Central memory CD8-positive, alpha-beta T cell (primary cell): ENCODE measurements around the gene EPS8L1.

ENCODE experiments used
- ATAC-seq: fragments of 150-1000 bp; cut with Tn5 transposase; replicated peaks from 2 replicates; pipeline ENCODE4 v1.10.0; 2022; ENCODE audit warnings: mild to moderate bottlenecking, moderate FRiP score, moderate number of reproducible peaks; ENCODE audit not compliant: poor library complexity, severe bottlenecking; ENCODE audit errors: extremely low read depth
- DNase-seq, 2 donors: peaks; one replicate each; pipeline ENCODE4 v3.0.0; 2021; ENCODE audit warnings: low spot score in 2 of 2
- H3K27ac Mint-ChIP-seq: one replicate; pipeline ENCODE4 v1.8.0; 2022; ENCODE audit warnings: low read depth, mild to moderate bottlenecking, moderate library complexity, mixed read lengths
- H3K27me3 Mint-ChIP-seq: one replicate; pipeline ENCODE4 v1.8.0; 2022; ENCODE audit warnings: mixed read lengths
- H3K36me3 Mint-ChIP-seq: one replicate; pipeline ENCODE4 v1.8.0; 2022; ENCODE audit warnings: mild to moderate bottlenecking, moderate library complexity, mixed read lengths; ENCODE audit not compliant: insufficient read depth
- H3K4me1 Mint-ChIP-seq: one replicate; pipeline ENCODE4 v1.8.0; 2022; ENCODE audit warnings: mixed read lengths
- H3K4me3 Mint-ChIP-seq: one replicate; pipeline ENCODE4 v1.8.0; 2022; ENCODE audit warnings: mild to moderate bottlenecking, moderate library complexity, mixed read lengths
- H3K9me3 Mint-ChIP-seq: one replicate; pipeline ENCODE4 v1.8.0; 2022; ENCODE audit warnings: mixed read lengths

EPS8L1 gene

DNA sequence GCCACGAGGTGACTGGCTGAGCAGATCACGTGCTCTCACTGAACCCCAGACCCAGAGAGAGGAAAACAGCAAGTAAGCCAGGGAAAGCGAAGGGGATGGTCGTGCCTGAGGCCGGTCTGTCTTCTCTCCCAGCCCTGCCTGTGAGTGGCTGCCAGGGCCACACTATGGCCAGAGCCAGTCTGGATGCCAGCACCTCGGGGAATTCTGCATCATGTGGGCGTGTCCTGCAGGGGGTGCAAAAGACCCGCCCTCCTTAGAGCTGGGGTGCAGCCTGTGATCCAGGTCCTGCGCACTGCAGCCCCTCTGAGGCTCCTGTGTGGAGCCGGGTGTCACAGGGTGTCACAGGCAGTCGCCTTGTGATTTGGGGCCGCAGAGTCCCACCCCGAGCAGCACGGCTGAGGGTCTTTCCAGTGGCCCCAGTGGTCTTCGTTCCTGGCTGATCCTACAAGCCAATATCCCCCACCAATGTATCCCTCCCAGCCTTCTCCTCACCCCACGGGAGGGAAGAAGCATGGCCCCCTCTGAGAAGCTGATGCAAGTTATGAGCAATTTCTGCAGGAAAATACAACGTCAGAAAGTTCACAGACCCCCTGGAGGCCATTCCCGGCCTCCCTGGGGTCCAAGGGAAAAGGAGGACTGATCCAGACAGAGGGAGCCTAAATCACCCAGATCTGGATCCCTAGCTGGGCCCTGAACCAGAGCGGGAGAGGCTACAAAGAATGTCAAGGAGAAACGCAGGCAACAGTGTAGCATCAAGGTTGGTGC, 34.0 kb downstream of the EPS8L1 start:
- Mint-ChIP-seq H3K4me1 (peaks cover 21% of the 10 kb centered on the region), H3K36me3 (peaks cover 16% of the 10 kb centered on the region), H3K4me3 (no peak overlapping the region), H3K9me3 (no peaks in the 10 kb centered on the region), H3K27ac (peak overlapping the region; percentile 85), H3K27me3 (no peaks in the 10 kb centered on the region)
- ATAC-seq = no peak
- DNase-seq = no peak

DNA sequence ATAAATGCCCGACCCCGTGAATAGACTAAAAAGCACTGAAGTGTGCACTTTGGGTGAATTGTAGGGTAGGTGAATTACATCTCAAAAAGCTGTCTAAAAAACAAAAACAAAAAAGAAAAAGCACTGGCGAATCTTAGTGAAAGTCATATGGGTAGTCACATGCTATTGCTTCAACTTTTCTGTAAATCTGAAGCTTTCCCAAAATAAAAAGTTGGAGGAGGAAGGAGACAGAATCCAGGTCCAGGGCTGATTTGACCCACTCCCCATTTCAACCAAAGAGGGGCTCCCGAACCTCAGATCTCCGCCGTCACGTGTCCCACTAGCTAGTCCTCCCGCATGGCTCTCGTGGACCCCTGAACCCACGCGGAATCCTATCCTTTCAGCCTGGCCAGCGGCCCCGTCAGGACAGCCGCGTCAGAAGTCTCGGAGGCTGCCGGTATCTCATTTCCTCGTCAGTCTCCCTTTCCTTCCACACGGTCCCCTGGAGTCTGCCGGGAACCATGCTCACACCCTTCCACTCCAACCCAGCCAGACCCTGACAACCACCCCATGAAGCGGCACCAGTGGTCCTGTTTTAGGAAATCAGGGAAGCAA, 35.7 kb downstream of the EPS8L1 start:
- no peak for ATAC-seq
- H3K4me3 Mint-ChIP-seq = no peak overlapping the region
- no peak for DNase-seq
- no peaks in the 10 kb centered on the region for H3K9me3 Mint-ChIP-seq
- no peaks in the 10 kb centered on the region for H3K27me3 Mint-ChIP-seq
- H3K4me1 Mint-ChIP-seq = peaks cover 36% of the 10 kb centered on the region
- peaks cover 15% of the 10 kb centered on the region for H3K36me3 Mint-ChIP-seq
- H3K27ac Mint-ChIP-seq = peak overlapping the region; percentile 58

DNA sequence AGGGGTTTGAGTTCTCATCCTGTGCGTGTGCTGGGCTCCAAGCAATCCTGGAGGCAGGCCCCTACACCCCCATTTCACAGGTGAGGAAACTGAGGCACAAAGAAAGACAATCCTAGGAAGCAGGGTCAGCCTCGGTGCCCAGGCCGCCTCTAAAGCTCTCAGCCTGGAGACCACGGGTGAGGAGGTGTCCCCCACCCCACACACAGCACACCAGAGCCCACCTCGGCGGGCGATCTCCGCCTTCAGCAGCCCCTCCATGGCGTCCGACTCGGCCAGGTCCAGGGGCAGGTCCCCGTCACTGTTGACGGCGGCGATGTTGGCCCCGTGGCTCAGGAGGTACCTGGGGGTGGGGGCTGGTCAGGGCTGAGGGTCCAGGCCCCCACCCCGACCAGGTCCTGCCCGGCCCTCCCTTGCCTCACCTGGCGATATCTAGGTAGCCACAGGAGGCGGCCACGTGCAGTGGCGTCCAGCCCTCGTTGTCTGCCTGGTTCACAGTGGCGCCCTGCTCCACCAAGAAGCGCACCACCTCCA, 36.6 kb downstream of the EPS8L1 start:
- H3K27ac Mint-ChIP-seq = no peak overlapping the region
- H3K4me1 Mint-ChIP-seq = peaks cover 37% of the 10 kb centered on the region
- no peaks in the 10 kb centered on the region for H3K9me3 Mint-ChIP-seq
- ATAC-seq = no peak
- no peak for DNase-seq
- H3K27me3 Mint-ChIP-seq = no peaks in the 10 kb centered on the region
- peaks cover 17% of the 10 kb centered on the region for H3K36me3 Mint-ChIP-seq
- no peak overlapping the region for H3K4me3 Mint-ChIP-seq

DNA sequence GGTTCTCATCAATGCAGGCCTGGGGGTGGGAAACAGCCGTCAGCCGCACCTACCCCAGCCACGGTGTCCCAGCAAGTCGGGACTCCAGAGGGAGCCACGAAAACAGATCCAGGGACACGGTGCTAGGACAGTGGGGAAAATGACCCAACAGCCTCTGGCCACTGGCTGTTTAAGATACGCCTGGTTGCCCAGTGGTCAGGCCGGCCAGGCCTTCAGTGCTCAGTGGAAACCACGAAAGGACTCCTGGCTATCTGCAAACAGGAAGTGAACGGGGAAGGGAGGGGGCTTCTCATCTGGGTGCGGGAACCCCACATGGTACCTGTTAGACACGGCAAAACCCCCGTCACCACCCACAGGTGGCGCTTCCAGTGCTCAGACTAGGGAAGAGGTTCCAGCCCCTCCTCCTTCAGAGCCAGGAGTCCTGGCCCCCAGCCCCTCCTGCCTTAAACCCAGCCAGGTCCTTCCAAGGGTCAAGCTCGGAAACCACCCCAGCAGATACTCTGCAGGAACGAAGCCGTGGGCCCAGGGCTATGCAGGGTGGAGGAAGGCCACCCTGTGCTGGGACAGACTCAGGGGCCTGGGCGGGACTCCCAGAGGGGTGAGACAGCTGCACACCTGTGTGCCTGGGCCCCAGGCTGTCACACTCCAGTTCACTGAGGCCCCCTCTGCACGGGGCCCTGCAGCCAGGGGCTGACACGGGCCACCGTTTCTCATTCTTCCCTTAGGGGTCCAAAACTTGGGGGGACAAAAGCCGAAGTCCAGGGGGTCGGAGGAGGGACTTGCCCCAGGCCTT, 37.3 kb downstream of the EPS8L1 start:
- Mint-ChIP-seq H3K9me3 (no peaks in the 10 kb centered on the region), H3K36me3 (peaks cover 22% of the 10 kb centered on the region), H3K4me1 (peaks cover 43% of the 10 kb centered on the region), H3K27me3 (no peaks in the 10 kb centered on the region), H3K4me3 (no peak overlapping the region), H3K27ac (no peak overlapping the region)
- DNase-seq (no peak), ATAC-seq (no peak)

DNA sequence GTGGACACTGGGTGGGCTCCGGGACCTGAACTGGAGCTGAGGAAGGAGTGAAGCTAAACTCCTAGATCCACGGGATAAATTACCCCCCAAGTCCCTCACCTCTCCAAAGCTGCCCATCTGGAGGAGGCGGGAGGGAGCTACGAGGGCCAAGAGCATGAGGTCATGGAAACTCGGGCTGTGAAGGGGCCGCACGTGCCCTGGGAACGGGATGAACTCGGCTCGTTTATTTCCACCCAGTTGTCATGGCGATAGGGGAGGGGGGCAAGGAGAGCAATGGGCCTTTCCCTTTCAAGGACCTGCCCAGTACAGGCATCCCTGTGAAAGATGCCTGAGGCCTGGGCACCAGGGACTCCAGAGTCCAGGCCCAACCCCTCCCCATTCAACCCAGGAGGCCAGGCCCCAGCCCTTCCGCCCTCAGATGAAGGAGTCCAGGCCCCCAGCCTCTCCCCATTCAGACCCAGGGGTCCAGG, 37.9 kb downstream of the EPS8L1 start:
- Mint-ChIP-seq H3K4me3 (no peak overlapping the region), H3K27me3 (no peaks in the 10 kb centered on the region), H3K36me3 (peaks cover 24% of the 10 kb centered on the region), H3K27ac (peak overlapping the region; percentile 94), H3K4me1 (peaks cover 40% of the 10 kb centered on the region), H3K9me3 (no peaks in the 10 kb centered on the region)
- ATAC-seq (no peak), DNase-seq (no peak)

DNA sequence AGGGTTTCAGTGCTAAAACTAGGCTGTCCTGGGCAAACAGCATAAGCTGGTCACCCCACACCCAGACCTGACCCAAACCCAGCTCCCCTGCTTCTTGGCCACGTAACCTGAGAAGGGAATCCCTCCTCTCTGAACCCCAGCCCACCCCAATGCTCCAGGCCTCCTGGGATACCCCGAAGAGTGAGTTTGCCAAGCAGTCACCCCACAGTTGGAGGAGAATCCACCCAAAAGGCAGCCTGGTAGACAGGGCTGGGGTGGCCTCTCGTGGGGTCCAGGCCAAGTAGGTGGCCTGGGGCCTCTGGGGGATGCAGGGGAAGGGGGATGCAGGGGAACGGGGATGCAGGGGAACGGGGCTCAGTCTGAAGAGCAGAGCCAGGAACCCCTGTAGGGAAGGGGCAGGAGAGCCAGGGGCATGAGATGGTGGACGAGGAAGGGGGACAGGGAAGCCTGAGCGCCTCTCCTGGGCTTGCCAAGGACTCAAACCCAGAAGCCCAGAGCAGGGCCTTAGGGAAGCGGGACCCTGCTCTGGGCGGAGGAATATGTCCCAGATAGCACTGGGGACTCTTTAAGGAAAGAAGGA, 39.0 kb downstream of the EPS8L1 start:
- Mint-ChIP-seq H3K36me3 (peaks cover 21% of the 10 kb centered on the region), H3K27me3 (no peaks in the 10 kb centered on the region), H3K27ac (peak overlapping the region; percentile 94), H3K4me3 (peak overlapping the region; percentile 94), H3K9me3 (no peaks in the 10 kb centered on the region), H3K4me1 (peaks cover 39% of the 10 kb centered on the region)
- no peak for ATAC-seq
- no peak for DNase-seq

DNA sequence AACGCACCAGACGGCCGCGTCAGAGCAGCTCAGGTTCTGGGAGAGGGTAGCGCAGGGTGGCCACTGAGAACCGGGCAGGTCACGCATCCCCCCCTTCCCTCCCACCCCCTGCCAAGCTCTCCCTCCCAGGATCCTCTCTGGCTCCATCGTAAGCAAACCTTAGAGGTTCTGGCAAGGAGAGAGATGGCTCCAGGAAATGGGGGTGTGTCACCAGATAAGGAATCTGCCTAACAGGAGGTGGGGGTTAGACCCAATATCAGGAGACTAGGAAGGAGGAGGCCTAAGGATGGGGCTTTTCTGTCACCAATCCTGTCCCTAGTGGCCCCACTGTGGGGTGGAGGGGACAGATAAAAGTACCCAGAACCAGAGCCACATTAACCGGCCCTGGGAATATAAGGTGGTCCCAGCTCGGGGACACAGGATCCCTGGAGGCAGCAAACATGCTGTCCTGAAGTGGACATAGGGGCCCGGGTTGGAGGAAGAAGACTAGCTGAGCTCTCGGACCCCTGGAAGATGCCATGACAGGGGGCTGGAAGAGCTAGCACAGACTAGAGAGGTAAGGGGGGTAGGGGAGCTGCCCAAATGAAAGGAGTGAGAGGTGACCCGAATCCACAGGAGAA, 39.9 kb downstream of the EPS8L1 start:
- Mint-ChIP-seq H3K36me3 (peaks cover 20% of the 10 kb centered on the region), H3K27ac (peak overlapping the region; percentile 94), H3K4me1 (peaks cover 35% of the 10 kb centered on the region), H3K9me3 (no peaks in the 10 kb centered on the region), H3K4me3 (peak overlapping the region; percentile 94), H3K27me3 (no peaks in the 10 kb centered on the region)
- no peak for DNase-seq
- ATAC-seq = no peak

DNA sequence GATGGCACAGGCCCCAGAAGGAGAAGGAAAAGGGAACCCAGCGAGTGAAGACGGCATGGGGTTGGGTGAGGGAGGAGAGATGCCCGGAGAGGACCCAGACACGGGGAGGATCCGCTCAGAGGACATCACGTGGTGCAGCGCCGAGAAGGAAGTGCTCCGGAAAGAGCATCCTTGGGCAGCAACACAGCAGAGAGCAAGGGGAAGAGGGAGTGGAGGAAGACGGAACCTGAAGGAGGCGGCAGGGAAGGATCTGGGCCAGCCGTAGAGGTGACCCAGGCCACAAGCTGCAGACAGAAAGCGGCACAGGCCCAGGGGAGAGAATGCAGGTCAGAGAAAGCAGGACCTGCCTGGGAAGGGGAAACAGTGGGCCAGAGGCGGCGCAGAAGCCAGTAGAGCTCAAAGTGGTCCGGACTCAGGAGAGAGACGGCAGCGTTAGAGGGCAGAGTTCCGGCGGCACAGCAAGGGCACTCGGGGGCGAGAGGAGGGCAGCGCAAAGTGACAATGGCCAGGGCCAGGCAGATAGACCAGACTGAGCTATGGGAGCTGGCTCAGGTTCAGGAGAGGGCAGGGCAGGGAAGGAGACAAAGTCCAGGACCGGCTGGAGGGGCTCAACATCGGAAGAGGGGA, 40.7 kb downstream of the EPS8L1 start:
- Mint-ChIP-seq H3K27ac (peak overlapping the region; percentile 94), H3K36me3 (peaks cover 17% of the 10 kb centered on the region), H3K9me3 (no peaks in the 10 kb centered on the region), H3K4me1 (peaks cover 29% of the 10 kb centered on the region), H3K4me3 (peak overlapping the region; percentile 94), H3K27me3 (no peaks in the 10 kb centered on the region)
- DNase-seq (no peak), ATAC-seq (peak; percentile 16)

DNA sequence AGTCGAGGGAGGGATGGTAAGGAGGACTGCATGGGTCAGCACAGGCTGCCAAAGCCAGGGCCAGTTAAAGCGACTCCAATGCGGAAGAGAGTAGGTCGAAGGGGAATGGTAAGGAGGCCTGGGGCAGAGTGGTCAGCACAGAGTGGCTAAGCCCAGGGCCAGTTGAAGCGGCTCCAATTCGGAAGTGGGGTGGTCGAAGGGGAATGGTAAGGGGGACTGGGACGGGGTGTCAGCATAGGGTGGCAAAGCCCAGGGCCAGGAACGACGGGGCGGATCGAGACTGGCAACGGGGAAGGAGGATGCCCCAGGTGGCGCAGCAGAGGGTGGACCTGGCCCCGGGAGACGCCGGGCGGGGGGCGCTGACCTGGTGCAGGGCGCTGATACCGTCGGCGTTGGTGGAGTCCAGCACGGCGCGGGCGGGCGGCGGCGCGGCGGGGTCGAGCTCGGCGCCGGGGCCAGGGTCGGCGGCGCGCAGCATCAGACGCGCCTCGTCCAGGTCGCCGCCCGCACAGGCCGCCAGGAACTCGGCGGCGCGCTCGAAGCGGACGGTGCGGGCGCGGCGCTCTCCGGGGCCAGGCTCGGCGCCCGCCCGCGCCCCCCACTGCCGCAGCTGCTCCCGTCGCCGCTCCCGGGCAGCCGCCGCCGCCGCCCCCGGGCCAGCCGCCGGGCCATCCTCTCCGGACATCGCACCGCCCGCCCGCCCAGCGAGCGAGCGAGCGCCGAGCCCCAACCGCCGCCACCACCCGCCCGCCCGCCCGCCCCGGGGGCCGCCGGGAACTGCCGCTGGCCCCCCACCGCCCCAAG, 41.4 kb downstream of the EPS8L1 start, which contains the start of gene PPP1R12C:
TSS of gene PPP1R12C (minus strand) at position 779 of the 804 bp plus-strand sequence. CDS start at position 685, 94 bp downstream.
- no peaks in the 10 kb centered on the region for H3K9me3 Mint-ChIP-seq
- H3K36me3 Mint-ChIP-seq = peaks cover 15% of the 10 kb centered on the region
- no peaks in the 10 kb centered on the region for H3K27me3 Mint-ChIP-seq
- peak within 1 kb of the TSS; percentile 94 for H3K4me3 Mint-ChIP-seq
- ATAC-seq (peak; percentile 33), DNase-seq (no peak)
- peak within 1 kb of the TSS; percentile 94 for H3K27ac Mint-ChIP-seq
- peaks cover 29% of the 10 kb centered on the region for H3K4me1 Mint-ChIP-seq

DNA sequence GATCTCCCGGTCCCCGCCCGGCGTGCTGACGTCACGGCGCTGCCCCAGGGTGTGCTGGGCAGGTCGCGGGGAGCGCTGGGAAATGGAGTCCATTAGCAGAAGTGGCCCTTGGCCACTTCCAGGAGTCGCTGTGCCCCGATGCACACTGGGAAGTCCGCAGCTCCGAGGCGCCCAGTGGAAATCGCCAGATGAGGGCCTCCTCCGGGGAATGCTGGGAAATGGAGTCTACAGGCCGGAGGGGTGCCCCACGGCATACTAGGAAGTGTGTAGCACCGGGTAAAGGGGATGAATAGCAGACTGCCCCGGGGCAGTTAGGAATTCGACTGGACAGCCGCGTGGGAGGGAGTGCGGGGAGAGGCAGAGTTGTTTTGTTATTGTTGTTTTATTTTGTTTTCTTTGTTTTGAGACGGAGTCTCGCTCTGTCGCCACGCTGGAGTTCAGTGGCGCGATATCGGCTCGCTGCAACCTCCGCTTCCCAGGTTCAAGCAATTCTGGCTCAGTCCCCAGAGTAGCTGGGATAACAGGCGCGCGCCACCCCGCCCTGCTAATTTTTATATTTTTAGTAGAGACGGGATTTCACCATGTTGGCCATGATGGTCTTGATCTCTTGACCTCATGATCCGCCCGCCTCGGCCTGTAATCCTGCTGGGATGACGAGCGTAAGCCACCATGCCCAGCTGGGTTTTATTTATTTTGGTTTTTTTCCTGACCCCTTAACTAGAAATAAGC, 42.2 kb downstream of the EPS8L1 start:
- peak overlapping the region; percentile 94 for H3K27ac Mint-ChIP-seq
- H3K4me1 Mint-ChIP-seq = peaks cover 29% of the 10 kb centered on the region
- peak; percentile 85 to 93 for DNase-seq
- no peaks in the 10 kb centered on the region for H3K9me3 Mint-ChIP-seq
- H3K36me3 Mint-ChIP-seq = peaks cover 15% of the 10 kb centered on the region
- peak overlapping the region; percentile 94 for H3K4me3 Mint-ChIP-seq
- peak; percentile 94 for ATAC-seq
- peaks cover 6% of the 10 kb centered on the region for H3K27me3 Mint-ChIP-seq
